Trophoblast cell (in vitro differentiated cells and primary cell): ENCODE measurements around the gene ONECUT1.
A peak's percentile ranks its signal among the peaks of the same experiment; 100 is the strongest.

Experiments
- DNase-seq, 2 donors: peaks; one replicate each; pipeline ENCODE4 v3.0.0-alpha.2; 2016
- H2AFZ ChIP-seq: 2 replicates; pipeline ENCODE4 v1.6.1; 2013; ENCODE audit warnings: low read length, moderate library complexity, mild to moderate bottlenecking; ENCODE audit not compliant: insufficient read depth, poor library complexity
- H2AK5ac ChIP-seq: 2 replicates; pipeline ENCODE4 v1.6.1; 2013; ENCODE audit warnings: mild to moderate bottlenecking, low read length
- H2BK120ac ChIP-seq: 2 replicates; pipeline ENCODE4 v1.6.1; 2013; ENCODE audit warnings: low read length, mild to moderate bottlenecking, moderate library complexity; ENCODE audit not compliant: insufficient read depth, poor library complexity
- H2BK12ac ChIP-seq: 2 replicates; pipeline ENCODE4 v1.6.1; 2013; ENCODE audit warnings: mild to moderate bottlenecking, low read length, moderate library complexity
- H2BK5ac ChIP-seq: 2 replicates; pipeline ENCODE4 v1.6.1; 2013; ENCODE audit warnings: low read length, low read depth, moderate library complexity, mild to moderate bottlenecking; ENCODE audit not compliant: poor library complexity
- H3K14ac ChIP-seq: 2 replicates; pipeline ENCODE4 v1.6.1; 2013; ENCODE audit warnings: mild to moderate bottlenecking, low read length
- H3K18ac ChIP-seq: 2 replicates; pipeline ENCODE4 v1.6.1; 2013; ENCODE audit warnings: mild to moderate bottlenecking, low read length
- H3K23ac ChIP-seq: 2 replicates; pipeline ENCODE4 v1.6.1; 2013; ENCODE audit warnings: low read length
- H3K27ac ChIP-seq: 2 replicates; pipeline ENCODE4 v1.5.1; 2013; ENCODE audit warnings: low read depth, mild to moderate bottlenecking, inconsistent platforms, low read length, moderate library complexity
- H3K27me3 ChIP-seq: 2 replicates; pipeline ENCODE4 v1.6.1; 2013; ENCODE audit warnings: inconsistent platforms, mild to moderate bottlenecking, low read length, moderate library complexity; ENCODE audit not compliant: insufficient read depth
- H3K36me3 ChIP-seq, 2 experiments: 1 replicate in 1 of 2; 2 replicates in 1 of 2; pipeline ENCODE4 v1.6.1; 2013; ENCODE audit warnings: low read length in 2 of 2, mild to moderate bottlenecking in 2 of 2, moderate library complexity in 1 of 2; ENCODE audit not compliant: insufficient read depth in 2 of 2, control insufficient read depth in 1 of 2
- H3K4ac ChIP-seq: 2 replicates; pipeline ENCODE4 v1.6.1; 2013; ENCODE audit warnings: low read depth, mild to moderate bottlenecking, low read length, moderate library complexity
- H3K4me1 ChIP-seq, 2 experiments: 1 replicate in 1 of 2; 2 replicates in 1 of 2; pipeline ENCODE4 v1.6.1; 2013; ENCODE audit warnings: low read length in 2 of 2, mild to moderate bottlenecking in 2 of 2, moderate library complexity in 1 of 2; ENCODE audit not compliant: insufficient read depth in 2 of 2, control insufficient read depth in 1 of 2
- H3K4me2 ChIP-seq: 2 replicates; pipeline ENCODE4 v1.6.1; 2013; ENCODE audit warnings: inconsistent platforms, mild to moderate bottlenecking, low read length, moderate library complexity
- H3K4me3 ChIP-seq: 2 replicates; pipeline ENCODE4 v1.5.1; 2013; ENCODE audit warnings: mild to moderate bottlenecking, low read depth, low read length, inconsistent platforms
- H3K79me1 ChIP-seq: one replicate; pipeline ENCODE4 v1.6.1; 2013; ENCODE audit warnings: low read length
- H3K79me2 ChIP-seq: 2 replicates; pipeline ENCODE4 v1.6.1; 2013; ENCODE audit warnings: low read length, mild to moderate bottlenecking; ENCODE audit not compliant: control insufficient read depth, insufficient read depth, poor library complexity
- H3K9ac ChIP-seq: 2 replicates; pipeline ENCODE4 v1.6.1; 2013; ENCODE audit warnings: mild to moderate bottlenecking, low read length
- H3K9me3 ChIP-seq: 2 replicates; pipeline ENCODE4 v1.6.1; 2013; ENCODE audit warnings: low read depth, mild to moderate bottlenecking, control low read depth, inconsistent platforms, low read length; ENCODE audit not compliant: insufficient read depth
- H4K12ac ChIP-seq: 2 replicates; pipeline ENCODE4 v1.6.1; 2013; ENCODE audit warnings: low read depth, mild to moderate bottlenecking, low read length, moderate library complexity
- H4K8ac ChIP-seq: 2 replicates; pipeline ENCODE4 v1.6.1; 2013; ENCODE audit warnings: low read depth, mild to moderate bottlenecking, low read length, moderate library complexity
- H4K91ac ChIP-seq: one replicate; pipeline ENCODE4 v1.6.1; 2013; ENCODE audit warnings: low read depth, mild to moderate bottlenecking, low read length, moderate library complexity
- WGBS: extraction: QIAGEN DNeasy Blood & Tissue Kit; methylation state at CpG from one replicate; pipeline ENCODE4 v1.1.7; 2013; ENCODE audit warnings: missing lambda C conversion rate; ENCODE audit not compliant: insufficient read length, insufficient coverage; ENCODE audit errors: extremely low coverage; 5-methylcytosine and 5-hydroxymethylcytosine counted together

The ONECUT1 gene

GRCh38 chr15:52745326-52746161 lies 44.6 kb downstream of the ONECUT1 start:
- H2AK5ac ChIP-seq, result no peak overlapping the region
- H3K9me3 ChIP-seq, result no peaks in the 10 kb centered on the region
- H3K14ac ChIP-seq, result no peak overlapping the region
- H3K4me2 ChIP-seq, result no peak overlapping the region
- H3K4me3 ChIP-seq, result no peak overlapping the region
- H3K9ac ChIP-seq, result no peak overlapping the region
- H4K91ac ChIP-seq, result no peak overlapping the region
- no peak overlapping the region for H2AFZ ChIP-seq
- no peaks in the 10 kb centered on the region for H3K79me2 ChIP-seq
- no peaks in the 10 kb centered on the region for H3K27me3 ChIP-seq
- no peak overlapping the region for H2BK12ac ChIP-seq
- H2BK120ac ChIP-seq, result no peak overlapping the region
- no peak overlapping the region for H3K18ac ChIP-seq
- no peak overlapping the region for H3K23ac ChIP-seq
- no peaks in the 10 kb centered on the region for H3K36me3 ChIP-seq
- H3K27ac ChIP-seq, result no peak overlapping the region
- H3K4ac ChIP-seq, result no peak overlapping the region
- no peak overlapping the region for H2BK5ac ChIP-seq
- H4K8ac ChIP-seq, result no peak overlapping the region
- WGBS, result no CpG with 5 or more reads among the region's 12 CpGs
- no peak overlapping the region for H4K12ac ChIP-seq
- no peak for DNase-seq
- H3K79me1 ChIP-seq, result no peaks in the 10 kb centered on the region
- H3K4me1 ChIP-seq, result no peaks in the 10 kb centered on the region

- Histone ChIP-seq H2AK5ac (no peak overlapping the region), H4K12ac (no peak overlapping the region), H3K4me1 (no peaks in the 10 kb centered on the region), H3K9me3 (no peaks in the 10 kb centered on the region), H4K8ac (no peak overlapping the region), H3K14ac (no peak overlapping the region), H3K23ac (no peak overlapping the region), H2BK12ac (no peak overlapping the region), H3K4ac (no peak overlapping the region), H2BK5ac (no peak overlapping the region), H3K4me3 (no peak overlapping the region), H3K79me1 (no peaks in the 10 kb centered on the region), H3K18ac (no peak overlapping the region), H3K27me3 (no peaks in the 10 kb centered on the region), H3K36me3 (no peaks in the 10 kb centered on the region), H2BK120ac (no peak overlapping the region), H3K4me2 (no peak overlapping the region), H3K27ac (no peak overlapping the region), H2AFZ (no peak overlapping the region), H4K91ac (no peak overlapping the region), H3K9ac (no peak overlapping the region), H3K79me2 (no peaks in the 10 kb centered on the region)
- WGBS, result no CpG with 5 or more reads among the region's 4 CpGs
- DNase-seq, result peak; percentile 86 to 93
Measured at GRCh38 chr15:52738311-52738710, 51.8 kb downstream of the ONECUT1 start.

- Histone ChIP-seq H2AK5ac (no peak overlapping the region), H4K8ac (no peak overlapping the region), H2BK120ac (no peak overlapping the region), H2BK12ac (no peak overlapping the region), H3K79me1 (no peaks in the 10 kb centered on the region), H2AFZ (no peak overlapping the region), H3K27ac (no peak overlapping the region), H3K9me3 (no peaks in the 10 kb centered on the region), H3K27me3 (no peaks in the 10 kb centered on the region), H4K91ac (no peak overlapping the region), H3K4me2 (no peak overlapping the region), H3K18ac (no peak overlapping the region), H2BK5ac (no peak overlapping the region), H3K4me3 (no peak overlapping the region), H3K4me1 (no peaks in the 10 kb centered on the region), H3K9ac (no peak overlapping the region), H3K79me2 (no peaks in the 10 kb centered on the region), H3K14ac (no peak overlapping the region), H3K4ac (no peak overlapping the region), H3K36me3 (no peaks in the 10 kb centered on the region), H4K12ac (no peak overlapping the region), H3K23ac (no peak overlapping the region)
- DNase-seq, result no peak
- no CpG with 5 or more reads among the region's 3 CpGs for WGBS
Measured at GRCh38 chr15:52737720-52738119, 52.4 kb downstream of the ONECUT1 start.

- Histone ChIP-seq H2BK120ac (no peak overlapping the region), H3K23ac (no peak overlapping the region), H3K9me3 (no peaks in the 10 kb centered on the region), H4K91ac (no peak overlapping the region), H2BK12ac (no peak overlapping the region), H3K14ac (no peak overlapping the region), H3K4ac (no peak overlapping the region), H2AFZ (no peak overlapping the region), H3K4me3 (no peak overlapping the region), H2BK5ac (no peak overlapping the region), H3K36me3 (no peaks in the 10 kb centered on the region), H3K79me1 (no peaks in the 10 kb centered on the region), H3K18ac (no peak overlapping the region), H3K27ac (no peak overlapping the region), H4K12ac (no peak overlapping the region), H2AK5ac (no peak overlapping the region), H3K4me2 (no peak overlapping the region), H4K8ac (no peak overlapping the region), H3K9ac (no peak overlapping the region), H3K4me1 (no peaks in the 10 kb centered on the region), H3K79me2 (no peaks in the 10 kb centered on the region), H3K27me3 (no peaks in the 10 kb centered on the region)
- DNase-seq, result peak; percentile 69 to 97
- no CpG with 5 or more reads among the region's 4 CpGs for WGBS
Measured at GRCh38 chr15:52735231-52736089, 54.7 kb downstream of the ONECUT1 start.
